ENCODE measurements around the gene MYCBP2. TPM values are rescaled to one million over a fixed set of nuclear protein-coding genes. Genes with fewer than 3 reads are reported as not detected.

The MYCBP2 gene
- total RNA-seq, 2 donors from 2014 or later: 41.2 to 42.6 TPM

- Histone ChIP-seq H3K9me3 (no peaks in the 10 kb centered on the region), H3K4me3 (peak overlapping the region; percentile 92), H3K36me3 (no peaks in the 10 kb centered on the region), H3K27me3 (no peaks in the 10 kb centered on the region), H3K27ac (peak overlapping the region; percentile 93), H3K9ac (ENCODE audit: low read depth in 2 of 2, low read length in 2 of 2) (peak overlapping the region; percentile 72 to 84), H3K4me1 (peaks cover 4% of the 10 kb centered on the region)
- peak; percentile 90 for DNase-seq
- intact Hi-C loops (cut with DNase I): no loop called here
- TF ChIP-seq CTCF (IDR thresholded peaks at IDR 0.05): no peak
Measured at GRCh38 chr13:77329133-77329910, 2.4 kb upstream of the MYCBP2 start.

- DNase-seq: no peak
- peaks cover 4% of the 10 kb centered on the region for H3K4me1 ChIP-seq
- peak overlapping the region; percentile 93 for H3K27ac ChIP-seq
- no peaks in the 10 kb centered on the region for H3K36me3 ChIP-seq
- no peaks in the 10 kb centered on the region for H3K9me3 ChIP-seq
- H3K9ac ChIP-seq (ENCODE audit: low read depth in 2 of 2, low read length in 2 of 2): peak overlapping the region; percentile 54 to 84
- peak overlapping the region; percentile 92 for H3K4me3 ChIP-seq
- intact Hi-C loops (cut with DNase I): no loop called here
- H3K27me3 ChIP-seq: no peaks in the 10 kb centered on the region
- TF ChIP-seq CTCF (IDR thresholded peaks at IDR 0.05): no peak
Measured at GRCh38 chr13:77328819-77329132, 1.9 kb upstream of the MYCBP2 start.

GRCh38 chr13:77325371-77325980 is 1.4 kb downstream of the MYCBP2 start:
- intact Hi-C loops (cut with DNase I): no loop called here
- no peaks in the 10 kb centered on the region for H3K27me3 ChIP-seq
- DNase-seq: no peak
- H3K27ac ChIP-seq: peak overlapping the region; percentile 63
- no peaks in the 10 kb centered on the region for H3K9me3 ChIP-seq
- H3K36me3 ChIP-seq: no peaks in the 10 kb centered on the region
- H3K4me1 ChIP-seq: peaks cover 4% of the 10 kb centered on the region
- H3K9ac ChIP-seq (ENCODE audit: low read depth in 2 of 2, low read length in 2 of 2): peak overlapping the region; percentile 82 to 84
- peak overlapping the region; percentile 96 for H3K4me3 ChIP-seq
- no peak for TF ChIP-seq CTCF (IDR thresholded peaks at IDR 0.05)

GRCh38 chr13:77323858-77324257 is 3.0 kb downstream of the MYCBP2 start:
- H3K36me3 ChIP-seq: no peaks in the 10 kb centered on the region
- no peak for DNase-seq
- no peak overlapping the region for H3K27ac ChIP-seq
- intact Hi-C loops (cut with DNase I): no loop called here
- no peaks in the 10 kb centered on the region for H3K27me3 ChIP-seq
- no peak overlapping the region for H3K9ac ChIP-seq (ENCODE audit: low read depth in 2 of 2, low read length in 2 of 2)
- H3K4me3 ChIP-seq: no peak overlapping the region
- TF ChIP-seq CTCF (IDR thresholded peaks at IDR 0.05): no peak
- no peaks in the 10 kb centered on the region for H3K4me1 ChIP-seq
- no peaks in the 10 kb centered on the region for H3K9me3 ChIP-seq

GRCh38 chr13:77319536-77319935 is 7.4 kb downstream of the MYCBP2 start:
- no peak overlapping the region for H3K27ac ChIP-seq
- no peak for TF ChIP-seq CTCF (IDR thresholded peaks at IDR 0.05)
- intact Hi-C loops (cut with DNase I): no loop called here

More at GRCh38 chr13:77319536-77319935, 7.4 kb downstream of the MYCBP2 start:
- Histone ChIP-seq H3K9ac (ENCODE audit: low read depth in 2 of 2, low read length in 2 of 2) (no peak overlapping the region), H3K36me3 (no peaks in the 10 kb centered on the region), H3K4me1 (no peaks in the 10 kb centered on the region), H3K4me3 (no peak overlapping the region), H3K27me3 (no peaks in the 10 kb centered on the region), H3K9me3 (no peaks in the 10 kb centered on the region)
- no peak for DNase-seq

Measured in colonic mucosa (tissue), 4 donors.